ENCODE data around the gene TMEM271.

Gene TMEM271

GRCh38 chr4:534576-535151 lies 41.4 kb downstream of the TMEM271 start:
- ATAC-seq, result no peak
- no peak for TF ChIP-seq ARNTL (CRISPR knock-in tag; IDR thresholded peaks at IDR 0.05; ENCODE audit: borderline replicate concordance, low read depth)
- TF ChIP-seq, protein P1, sequence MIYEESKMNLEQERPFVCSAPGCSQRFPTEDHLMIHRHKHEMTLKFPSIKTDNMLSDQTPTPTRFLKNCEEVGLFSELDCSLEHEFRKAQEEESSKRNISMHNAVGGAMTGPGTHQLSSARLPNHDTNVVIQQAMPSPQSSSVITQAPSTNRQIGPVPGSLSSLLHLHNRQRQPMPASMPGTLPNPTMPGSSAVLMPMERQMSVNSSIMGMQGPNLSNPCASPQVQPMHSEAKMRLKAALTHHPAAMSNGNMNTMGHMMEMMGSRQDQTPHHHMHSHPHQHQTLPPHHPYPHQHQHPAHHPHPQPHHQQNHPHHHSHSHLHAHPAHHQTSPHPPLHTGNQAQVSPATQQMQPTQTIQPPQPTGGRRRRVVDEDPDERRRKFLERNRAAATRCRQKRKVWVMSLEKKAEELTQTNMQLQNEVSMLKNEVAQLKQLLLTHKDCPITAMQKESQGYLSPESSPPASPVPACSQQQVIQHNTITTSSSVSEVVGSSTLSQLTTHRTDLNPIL (CRISPR knock-in tag; IDR thresholded peaks at IDR 0.05; ENCODE audit: low read depth), result no peak
- no peak for TF ChIP-seq RARB (CRISPR knock-in tag; IDR thresholded peaks at IDR 0.05)
- no peak for TF ChIP-seq BACH2 (CRISPR knock-in tag; IDR thresholded peaks at IDR 0.05; ENCODE audit: borderline replicate concordance)

GRCh38 chr4:534101-534575 lies 42.0 kb downstream of the TMEM271 start:
- no peak for ATAC-seq

More at GRCh38 chr4:534101-534575, 42.0 kb downstream of the TMEM271 start:
- TF ChIP-seq SNAI2 (CRISPR knock-in tag; IDR thresholded peaks at IDR 0.05) (no peak), ZFP3 (CRISPR knock-in tag; IDR thresholded peaks at IDR 0.05) (no peak), PPARA (CRISPR knock-in tag; IDR thresholded peaks at IDR 0.05; ENCODE audit: borderline replicate concordance) (no peak), RARB (CRISPR knock-in tag; IDR thresholded peaks at IDR 0.05) (no peak), OSR1 (CRISPR knock-in tag; IDR thresholded peaks at IDR 0.05) (no peak), BACH2 (CRISPR knock-in tag; IDR thresholded peaks at IDR 0.05; ENCODE audit: borderline replicate concordance) (no peak), ISL1 (CRISPR knock-in tag; IDR thresholded peaks at IDR 0.05) (no peak), CSDC2 (CRISPR knock-in tag; IDR thresholded peaks at IDR 0.05) (no peak), ZNF70 (CRISPR knock-in tag; IDR thresholded peaks at IDR 0.05) (no peak), TSHZ2 (CRISPR knock-in tag; IDR thresholded peaks at IDR 0.05) (no peak), ZNF8 (CRISPR knock-in tag; IDR thresholded peaks at IDR 0.05) (no peak), ESRRG (CRISPR knock-in tag; IDR thresholded peaks at IDR 0.05) (no peak), ZFP30 (CRISPR knock-in tag; IDR thresholded peaks at IDR 0.05) (no peak), TCF4 (CRISPR knock-in tag; IDR thresholded peaks at IDR 0.05; ENCODE audit: borderline replicate concordance) (no peak), ZC3H10 (CRISPR knock-in tag; IDR thresholded peaks at IDR 0.05) (no peak), ZNF565 (CRISPR knock-in tag; conservative IDR thresholded peaks at IDR 0.05; ENCODE audit: low read depth) (no peak), POU6F1 (CRISPR knock-in tag; IDR thresholded peaks at IDR 0.05; ENCODE audit: borderline replicate concordance, low read depth) (no peak), ARNTL (CRISPR knock-in tag; IDR thresholded peaks at IDR 0.05; ENCODE audit: borderline replicate concordance, low read depth) (no peak)
- TF ChIP-seq, protein P2, sequence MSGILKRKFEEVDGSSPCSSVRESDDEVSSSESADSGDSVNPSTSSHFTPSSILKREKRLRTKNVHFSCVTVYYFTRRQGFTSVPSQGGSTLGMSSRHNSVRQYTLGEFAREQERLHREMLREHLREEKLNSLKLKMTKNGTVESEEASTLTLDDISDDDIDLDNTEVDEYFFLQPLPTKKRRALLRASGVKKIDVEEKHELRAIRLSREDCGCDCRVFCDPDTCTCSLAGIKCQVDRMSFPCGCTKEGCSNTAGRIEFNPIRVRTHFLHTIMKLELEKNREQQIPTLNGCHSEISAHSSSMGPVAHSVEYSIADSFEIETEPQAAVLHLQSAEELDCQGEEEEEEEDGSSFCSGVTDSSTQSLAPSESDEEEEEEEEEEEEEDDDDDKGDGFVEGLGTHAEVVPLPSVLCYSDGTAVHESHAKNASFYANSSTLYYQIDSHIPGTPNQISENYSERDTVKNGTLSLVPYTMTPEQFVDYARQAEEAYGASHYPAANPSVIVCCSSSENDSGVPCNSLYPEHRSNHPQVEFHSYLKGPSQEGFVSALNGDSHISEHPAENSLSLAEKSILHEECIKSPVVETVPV (CRISPR knock-in tag; IDR thresholded peaks at IDR 0.05), result no peak
- TF ChIP-seq, protein P1 (CRISPR knock-in tag; IDR thresholded peaks at IDR 0.05; ENCODE audit: low read depth), result no peak

Measured in SK-N-SH treated with all-trans-retinoic acid at 6 μM for 48 hours (cell line).